T-helper 1 cell treated with Interleukin-12 subunit alpha and Interleukin-12 subunit beta and Interleukin-4 antibody, amounts not matched to agents 30 ng/mL and 1 ng/mL, for 36 hours (primary cell): ENCODE data around the gene CNPY2. TPM values are rescaled to one million over a fixed set of nuclear protein-coding genes. Genes with fewer than 3 reads are reported as not detected.
"Not testable (repeated sequence)": the region's sequence is repeated elsewhere in the genome, so short reads cannot be mapped to it uniquely, and the experiment has no call there.

Experiments used
- intact Hi-C: fragments of 100-400 bp; cut with micrococcal nuclease; formaldehyde crosslinking; loops from one replicate; pipeline ENCODE4 v1.15.1; 2024
- total RNA-seq: library from RNA; stranded (reverse); gene quantifications from 2 replicates; pipeline ENCODE4 v1.2.3, GENCODE V29; 2022

CNPY2 gene
- total RNA-seq, 1 donor from 2014 or later = 153 TPM

- intact Hi-C loops = not testable (repeated sequence)
These were observed 52.8 kb downstream of the CNPY2 start for GRCh38 chr12:56262955-56263354.

- intact Hi-C loops = no loop called here
These were observed 54.1 kb downstream of the CNPY2 start for GRCh38 chr12:56261503-56262232.

- intact Hi-C loops = no loop called here
These were observed 54.9 kb downstream of the CNPY2 start for GRCh38 chr12:56260921-56261320.

GRCh38 chr12:56260380-56260779 lies 55.4 kb downstream of the CNPY2 start:
- intact Hi-C loops = no loop called here

Other genes starting within 250 kb of the CNPY2 start
- gene ERBB3, start 235.8 kb downstream of the CNPY2 start, total RNA-seq = 1.3 and 2.5 TPM in 2 replicates
- gene PA2G4, start 211.4 kb downstream of the CNPY2 start, total RNA-seq = 254 and 261 TPM in 2 replicates
- gene RPL41, start 199.4 kb downstream of the CNPY2 start, total RNA-seq = 3,184 and 3,191 TPM in 2 replicates
- gene ZC3H10, start 197.7 kb downstream of the CNPY2 start, total RNA-seq = 9.5 and 10.1 TPM in 2 replicates
- gene ESYT1, start 187.7 kb downstream of the CNPY2 start, total RNA-seq = 261 and 266 TPM in 2 replicates
- 52.2 and 61.9 TPM in 2 replicates for gene MYL6B, start 163.4 kb downstream of the CNPY2 start, total RNA-seq
- 1,662 and 1,663 TPM in 2 replicates for gene MYL6, start 157.6 kb downstream of the CNPY2 start, total RNA-seq
- 140 and 147 TPM in 2 replicates for gene SMARCC2, start 126.5 kb downstream of the CNPY2 start, total RNA-seq
- gene RNF41, start 94.1 kb downstream of the CNPY2 start, total RNA-seq = 37.8 and 40.7 TPM in 2 replicates
- gene NABP2, start 91.6 kb downstream of the CNPY2 start, total RNA-seq = 62.1 and 66.5 TPM in 2 replicates
- 1.1 and 1.9 TPM in 2 replicates for gene SLC39A5, start 85.9 kb downstream of the CNPY2 start, total RNA-seq
- 57.8 and 74.9 TPM in 2 replicates for gene ANKRD52, start 57.6 kb downstream of the CNPY2 start, total RNA-seq
- gene COQ10A, start 49.0 kb downstream of the CNPY2 start, total RNA-seq = 17.9 and 19.9 TPM in 2 replicates
- gene CS, start 15.7 kb downstream of the CNPY2 start, total RNA-seq = 255 and 262 TPM in 2 replicates
- 32.7 and 44.2 TPM in 2 replicates for gene PAN2, start 18.0 kb upstream of the CNPY2 start, total RNA-seq
- 31.6 and 32.8 TPM in 2 replicates for gene IL23A, start 22.9 kb upstream of the CNPY2 start, total RNA-seq
- 239 and 243 TPM in 2 replicates for gene STAT2, start 44.1 kb upstream of the CNPY2 start, total RNA-seq
- not detected in 2 replicates for gene APOF, start 46.9 kb upstream of the CNPY2 start, total RNA-seq
- gene TIMELESS, start 133.4 kb upstream of the CNPY2 start, total RNA-seq = 37.6 and 40.5 TPM in 2 replicates
- gene MIP, start 138.7 kb upstream of the CNPY2 start, total RNA-seq = not detected in 2 replicates
- 4.6 and 4.8 TPM in 2 replicates for gene SPRYD4, start 152.6 kb upstream of the CNPY2 start, total RNA-seq
- gene GLS2, start 172.2 kb upstream of the CNPY2 start, total RNA-seq = 0.63 and 1.2 TPM in 2 replicates
- 5.3 and 5.6 TPM in 2 replicates for gene RBMS2, start 205.8 kb upstream of the CNPY2 start, total RNA-seq